AG09319 (cell line): ENCODE measurements around the gene NES.

ENCODE experiments used
- DNase-seq: peaks from one replicate; pipeline ENCODE4 v3.0.0-alpha.2; 2010; ENCODE audit warnings: low read depth; ENCODE audit errors: extremely low read depth
- TF ChIP-seq, protein P1 (sequence below): IDR thresholded peaks from 2 replicates; pipeline ENCODE4 v1.5.1; 2011; ENCODE audit warnings: low read depth, mild to moderate bottlenecking, inconsistent platforms, low read length, moderate library complexity

NES gene

DNA sequence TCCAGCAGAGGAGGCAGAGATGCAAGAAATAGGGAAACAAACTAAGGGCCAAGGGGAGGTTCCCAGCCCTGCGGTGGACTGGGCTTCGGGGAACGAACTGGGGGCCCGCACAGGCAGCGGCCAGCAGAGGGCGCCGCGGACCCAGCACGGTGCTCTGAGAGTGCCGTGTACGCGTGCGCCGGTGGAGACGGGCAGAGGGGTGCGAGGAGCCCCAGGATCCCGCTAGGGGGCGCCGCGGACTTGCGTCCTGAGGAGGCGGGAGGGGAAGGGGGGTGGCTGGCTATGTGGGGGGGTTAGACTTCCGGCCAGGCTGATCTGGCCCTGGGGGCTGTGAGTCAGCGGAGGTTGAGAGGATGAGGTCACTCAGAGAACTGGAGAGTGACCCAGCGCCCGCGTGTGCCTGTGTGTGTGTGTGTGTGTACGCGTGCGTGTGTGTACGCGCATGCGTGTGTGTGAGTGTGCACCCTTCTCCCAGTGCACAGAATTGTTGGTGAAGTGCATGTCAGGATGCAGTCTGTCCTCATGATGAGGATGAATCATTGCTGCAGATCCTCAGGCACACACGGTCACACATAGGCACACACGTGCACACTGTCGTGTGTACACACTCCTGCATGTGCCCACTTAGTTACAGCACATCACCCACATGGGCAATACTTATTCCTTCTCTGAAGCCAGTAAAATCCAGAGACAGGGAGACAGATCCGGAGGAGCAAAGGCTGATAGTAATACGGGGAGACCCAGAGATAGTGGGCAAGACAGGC is 17.0 kb downstream of the NES start:
- TF ChIP-seq, protein P1, sequence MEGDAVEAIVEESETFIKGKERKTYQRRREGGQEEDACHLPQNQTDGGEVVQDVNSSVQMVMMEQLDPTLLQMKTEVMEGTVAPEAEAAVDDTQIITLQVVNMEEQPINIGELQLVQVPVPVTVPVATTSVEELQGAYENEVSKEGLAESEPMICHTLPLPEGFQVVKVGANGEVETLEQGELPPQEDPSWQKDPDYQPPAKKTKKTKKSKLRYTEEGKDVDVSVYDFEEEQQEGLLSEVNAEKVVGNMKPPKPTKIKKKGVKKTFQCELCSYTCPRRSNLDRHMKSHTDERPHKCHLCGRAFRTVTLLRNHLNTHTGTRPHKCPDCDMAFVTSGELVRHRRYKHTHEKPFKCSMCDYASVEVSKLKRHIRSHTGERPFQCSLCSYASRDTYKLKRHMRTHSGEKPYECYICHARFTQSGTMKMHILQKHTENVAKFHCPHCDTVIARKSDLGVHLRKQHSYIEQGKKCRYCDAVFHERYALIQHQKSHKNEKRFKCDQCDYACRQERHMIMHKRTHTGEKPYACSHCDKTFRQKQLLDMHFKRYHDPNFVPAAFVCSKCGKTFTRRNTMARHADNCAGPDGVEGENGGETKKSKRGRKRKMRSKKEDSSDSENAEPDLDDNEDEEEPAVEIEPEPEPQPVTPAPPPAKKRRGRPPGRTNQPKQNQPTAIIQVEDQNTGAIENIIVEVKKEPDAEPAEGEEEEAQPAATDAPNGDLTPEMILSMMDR = peak; percentile 99
- peak; percentile 97 for DNase-seq

DNA sequence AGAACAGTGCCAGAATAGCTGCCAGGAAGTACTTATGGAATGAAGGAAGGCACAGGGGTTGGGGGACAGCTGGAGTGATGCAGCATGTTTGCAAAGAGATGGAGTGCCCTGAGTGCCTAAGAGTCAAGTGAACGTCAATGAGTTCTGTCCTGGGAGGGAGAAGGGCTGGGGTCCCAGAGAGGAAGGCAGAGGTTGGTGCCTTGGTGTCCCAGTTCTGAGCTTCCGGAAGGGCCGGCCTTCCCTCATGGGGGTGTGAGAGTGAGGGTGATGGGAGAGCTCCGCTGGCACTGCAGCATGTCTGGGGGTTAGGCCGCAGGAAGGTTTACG is 17.6 kb downstream of the NES start:
- TF ChIP-seq, protein P1 = no peak

DNA sequence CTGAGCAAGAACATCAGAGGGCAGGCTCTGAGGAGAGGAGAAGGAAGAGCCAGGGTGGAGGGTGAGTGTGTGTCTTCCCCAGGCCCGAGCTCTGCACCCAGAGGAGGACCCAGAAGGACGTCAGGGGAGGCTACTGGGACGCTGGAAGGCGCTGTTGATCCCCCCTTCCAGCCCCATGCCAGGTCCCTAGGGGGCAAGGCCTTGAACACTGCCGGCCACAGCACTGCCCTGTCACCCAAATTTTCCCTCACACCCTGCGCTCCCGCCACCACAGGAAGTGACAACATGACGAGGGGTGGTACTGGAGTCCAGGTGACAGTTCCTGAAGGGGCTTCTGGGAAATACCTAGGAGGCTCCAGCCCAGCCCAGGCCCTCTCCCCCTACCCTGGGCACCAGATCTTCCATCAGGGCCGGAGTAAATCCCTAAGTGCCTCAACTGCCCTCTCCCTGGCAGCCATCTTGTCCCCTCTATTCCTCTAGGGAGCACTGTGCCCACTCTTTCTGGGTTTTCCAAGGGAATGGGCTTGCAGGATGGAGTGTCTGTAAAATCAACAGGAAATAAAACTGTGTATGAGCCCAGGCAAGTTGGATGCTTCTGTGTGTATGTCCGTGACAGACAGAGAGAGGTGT is 18.1 kb downstream of the NES start:
- TF ChIP-seq, protein P1 = no peak
- no peak for DNase-seq

More for the DNA sequence above, 17.6 kb downstream of the NES start:
- no peak for DNase-seq

DNA sequence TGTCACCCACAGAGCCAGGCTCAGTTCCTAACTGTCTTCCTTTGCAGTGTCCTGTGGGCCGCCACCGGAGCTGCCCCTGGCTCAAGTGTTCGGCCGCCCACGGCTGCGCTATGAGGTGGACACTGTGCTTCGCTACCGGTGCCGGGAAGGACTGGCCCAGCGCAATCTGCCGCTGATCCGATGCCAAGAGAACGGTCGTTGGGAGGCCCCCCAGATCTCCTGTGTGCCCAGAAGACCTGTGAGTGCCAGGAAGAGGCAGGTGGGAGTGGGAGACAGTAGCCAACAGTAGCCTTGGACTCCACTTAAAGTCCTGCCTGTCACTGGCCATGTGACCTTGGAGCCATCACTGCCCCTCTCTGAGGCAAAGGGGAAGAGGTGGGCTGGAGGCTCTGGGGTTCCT is 18.7 kb downstream of the NES start:
- TF ChIP-seq, protein P1 = no peak
- no peak for DNase-seq

DNA sequence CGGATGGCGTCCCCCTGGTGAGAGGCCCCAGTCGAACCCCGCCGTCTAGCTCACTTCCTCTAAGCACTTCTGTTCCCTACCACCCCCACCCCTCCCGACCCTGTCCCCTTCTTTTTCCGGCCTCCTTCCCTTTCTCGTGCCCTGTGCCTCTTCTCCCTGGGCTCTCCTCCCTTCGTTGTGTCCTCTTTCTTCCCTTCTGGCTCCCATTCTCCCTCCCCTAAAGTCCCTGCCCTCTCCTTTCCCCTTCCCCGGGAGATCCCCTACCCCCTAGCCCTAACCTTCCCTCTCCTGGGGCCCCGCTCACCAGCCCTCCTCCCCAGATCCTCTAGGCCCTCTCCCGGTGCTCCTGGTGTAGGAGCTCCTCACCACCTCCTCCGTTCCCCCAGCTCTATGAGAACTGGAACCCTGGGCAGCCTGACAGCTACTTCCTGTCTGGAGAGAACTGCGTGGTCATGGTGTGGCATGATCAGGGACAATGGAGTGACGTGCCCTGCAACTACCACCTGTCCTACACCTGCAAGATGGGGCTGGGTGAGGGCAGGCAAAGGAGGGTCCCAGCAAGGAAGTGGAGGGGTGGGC is 19.4 kb downstream of the NES start:
- TF ChIP-seq, protein P1 = no peak
- no peak for DNase-seq

DNA sequence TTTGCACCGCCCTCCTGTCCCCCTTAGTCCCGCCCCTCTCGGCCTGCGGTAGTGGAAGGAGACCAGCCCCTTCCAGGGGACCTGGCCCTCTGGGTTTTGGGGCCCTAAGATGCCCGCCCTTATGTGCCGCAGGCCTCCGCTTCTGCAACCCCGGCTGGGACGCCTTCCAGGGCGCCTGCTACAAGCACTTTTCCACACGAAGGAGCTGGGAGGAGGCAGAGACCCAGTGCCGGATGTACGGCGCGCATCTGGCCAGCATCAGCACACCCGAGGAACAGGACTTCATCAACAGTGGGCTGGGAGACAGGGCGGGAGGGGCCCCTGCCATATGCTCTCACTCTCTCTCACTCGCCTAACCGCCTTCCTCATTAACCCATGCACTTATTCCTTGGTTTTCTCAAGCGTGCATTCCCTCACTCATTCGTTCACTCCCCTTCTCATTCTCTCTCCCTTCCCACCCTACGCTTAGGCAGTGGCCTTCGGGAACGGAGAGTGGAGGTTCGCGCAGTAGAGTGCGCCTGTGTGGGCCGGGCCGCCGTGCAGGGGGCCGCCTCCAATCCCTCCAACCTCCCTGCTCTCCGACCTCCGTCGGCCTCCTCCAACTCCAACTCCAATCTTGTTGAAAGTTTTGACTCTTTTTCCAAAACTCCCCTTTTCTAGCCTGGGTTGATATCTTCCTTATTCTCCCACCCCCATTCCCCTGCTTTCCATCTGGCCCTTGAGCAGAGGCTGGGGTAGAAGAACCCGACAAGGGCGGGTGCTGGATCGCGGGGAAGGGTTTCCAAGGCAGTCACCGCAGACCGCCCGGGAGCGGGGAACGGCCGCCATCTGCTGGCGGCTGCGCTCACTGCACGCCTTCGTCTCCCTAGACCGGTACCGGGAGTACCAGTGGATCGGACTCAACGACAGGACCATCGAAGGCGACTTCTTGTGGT is 20.1 kb downstream of the NES start:
- no peak for DNase-seq
- TF ChIP-seq, protein P1 = peak; percentile 97
